Measurements from ENCODE around the gene RAX2. TPM values are rescaled to one million over a fixed set of nuclear protein-coding genes. Genes with fewer than 3 reads are reported as not detected.
A peak's percentile ranks its signal among the peaks of the same experiment; 100 is the strongest.

The RAX2 gene
- total RNA-seq, 1 donor from 2014 or later = not detected

DNA sequence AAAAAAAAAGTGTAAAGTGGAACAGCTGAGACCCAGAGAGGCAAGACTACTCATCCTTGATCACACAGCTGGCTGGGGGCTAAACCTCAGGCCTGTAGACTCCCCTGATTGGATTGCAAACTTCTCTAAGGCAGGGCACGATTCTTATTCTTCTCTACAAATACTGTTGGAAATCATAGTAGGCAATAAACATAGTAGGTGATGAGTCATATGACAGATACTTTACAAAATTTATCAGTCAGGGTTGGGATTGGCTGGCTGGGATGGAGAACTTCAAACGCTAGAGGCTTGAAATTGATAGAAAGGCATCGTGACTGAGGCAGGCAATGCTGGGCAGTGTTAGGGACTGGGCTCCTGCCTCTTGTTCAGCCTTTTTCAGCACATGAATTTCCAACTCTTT lies 20.1 kb upstream of the RAX2 start:
- Mint-ChIP-seq H3K4me3 (no peak overlapping the region), H3K9me3 (peaks cover 14% of the 10 kb centered on the region), H3K36me3 (ENCODE audit: low read depth) (no peaks in the 10 kb centered on the region), H3K27ac (no peak overlapping the region), H3K4me1 (ENCODE audit: low read depth) (no peaks in the 10 kb centered on the region), H3K27me3 (ENCODE audit: insufficient read depth) (peaks cover 5% of the 10 kb centered on the region)
- DNase-seq (ENCODE audit: low spot score) = no peak
- intact Hi-C loops (cut with micrococcal nuclease) = no loop called here

GRCh38 chr19:3790941-3791340 lies 18.9 kb upstream of the RAX2 start:
- Mint-ChIP-seq H3K9me3 (peaks cover 4% of the 10 kb centered on the region), H3K36me3 (ENCODE audit: low read depth) (no peaks in the 10 kb centered on the region), H3K4me3 (no peak overlapping the region), H3K27ac (no peak overlapping the region), H3K4me1 (ENCODE audit: low read depth) (no peaks in the 10 kb centered on the region), H3K27me3 (ENCODE audit: insufficient read depth) (peaks cover 10% of the 10 kb centered on the region)
- intact Hi-C loops (cut with micrococcal nuclease) = no loop called here
- no peak for DNase-seq (ENCODE audit: low spot score)

DNA sequence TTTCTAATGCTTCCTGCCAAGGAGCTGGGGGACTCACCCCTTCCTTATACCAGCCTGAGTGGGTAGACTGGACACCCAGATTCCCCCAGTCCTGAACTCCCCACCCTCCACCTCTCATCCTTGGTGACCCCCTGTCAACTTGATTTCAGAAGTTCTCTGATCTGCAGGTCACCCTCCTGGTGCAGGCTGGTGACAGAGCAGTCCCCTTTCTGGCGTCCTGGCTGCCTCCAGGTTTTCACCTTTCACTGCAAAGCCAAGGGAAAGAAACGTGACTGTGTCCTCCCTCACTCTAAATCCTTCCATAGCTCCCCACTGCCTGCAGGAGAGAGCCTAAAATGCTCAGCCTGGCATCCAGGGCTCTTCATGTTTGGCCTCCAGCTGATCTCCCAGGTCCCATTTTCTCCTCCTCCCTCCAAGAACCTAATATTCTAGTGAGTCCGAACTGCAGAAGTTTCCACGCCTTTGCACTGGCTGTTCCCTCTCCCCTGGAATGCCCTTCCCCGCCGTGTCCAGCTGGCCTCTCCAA lies 18.2 kb upstream of the RAX2 start:
- no peak overlapping the region for H3K4me3 Mint-ChIP-seq

GRCh38 chr19:3788996-3789778 lies 17.2 kb upstream of the RAX2 start:
- Mint-ChIP-seq H3K9me3 (peaks cover 4% of the 10 kb centered on the region), H3K27me3 (ENCODE audit: insufficient read depth) (peaks cover 12% of the 10 kb centered on the region), H3K4me3 (no peak overlapping the region), H3K27ac (no peak overlapping the region), H3K4me1 (ENCODE audit: low read depth) (no peaks in the 10 kb centered on the region), H3K36me3 (ENCODE audit: low read depth) (no peaks in the 10 kb centered on the region)
- DNase-seq (ENCODE audit: low spot score) = no peak
- intact Hi-C loops (cut with micrococcal nuclease) = no loop called here

More for the DNA sequence above, 18.2 kb upstream of the RAX2 start:
- Mint-ChIP-seq H3K27me3 (ENCODE audit: insufficient read depth) (peaks cover 12% of the 10 kb centered on the region), H3K9me3 (peaks cover 4% of the 10 kb centered on the region), H3K36me3 (ENCODE audit: low read depth) (no peaks in the 10 kb centered on the region), H3K4me1 (ENCODE audit: low read depth) (no peaks in the 10 kb centered on the region), H3K27ac (no peak overlapping the region)
- DNase-seq (ENCODE audit: low spot score) = no peak
- intact Hi-C loops (cut with micrococcal nuclease) = no loop called here

DNA sequence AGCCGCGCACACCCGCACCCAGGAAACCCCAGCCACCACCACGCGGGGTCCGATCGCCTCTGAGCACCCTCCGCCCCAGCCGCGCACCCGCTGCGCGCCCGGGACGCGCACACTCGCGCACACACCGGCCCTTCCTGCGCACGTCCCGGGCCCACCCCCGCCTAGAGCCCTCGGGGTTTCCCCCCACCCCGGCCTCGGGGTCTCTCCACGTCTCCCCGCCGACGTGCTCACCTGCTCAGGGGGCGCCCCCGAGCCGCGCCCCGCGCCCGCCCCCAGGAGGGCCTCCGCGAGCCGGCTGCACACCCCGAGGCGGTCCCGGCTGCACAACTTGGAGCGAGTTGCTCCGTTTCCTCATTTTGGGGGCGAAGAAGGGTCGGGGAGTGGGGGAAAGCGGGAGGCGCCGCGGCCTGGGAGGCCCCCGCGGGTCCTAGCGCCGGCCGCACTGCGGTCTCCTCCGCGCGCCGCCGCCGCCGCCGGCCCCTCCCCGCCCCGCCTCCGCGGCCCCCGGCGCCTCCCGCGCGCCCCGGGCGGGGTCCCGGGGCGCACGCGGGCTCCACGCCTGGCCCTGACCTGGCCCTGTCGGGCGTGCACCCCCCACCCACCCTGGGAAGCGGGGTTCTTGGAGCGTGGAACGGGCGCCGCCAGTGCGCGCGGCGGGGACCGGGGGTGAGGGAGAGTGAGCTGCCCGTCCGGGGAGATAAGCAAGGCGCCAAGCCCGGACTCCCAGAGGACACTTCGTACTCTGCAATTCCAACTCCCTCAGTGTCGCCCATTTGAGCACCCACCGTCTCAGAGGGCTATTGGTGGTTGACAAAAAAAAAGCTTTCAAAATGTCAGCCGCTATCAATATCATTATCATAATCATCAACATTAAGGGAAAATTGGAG lies 14.2 kb upstream of the RAX2 start, which contains the start of gene MATK:
MATK (minus strand) TSS at position 444 of the 887 bp plus-strand sequence. CDS start 1,246 bp downstream, outside the sequence.
- peak within 1 kb of the TSS; percentile 75 for H3K4me3 Mint-ChIP-seq
- intact Hi-C loops (cut with micrococcal nuclease) = no loop called here
- H3K9me3 Mint-ChIP-seq = peaks cover 17% of the 10 kb centered on the region
- H3K27me3 Mint-ChIP-seq (ENCODE audit: insufficient read depth) = peaks cover 11% of the 10 kb centered on the region
- H3K4me1 Mint-ChIP-seq (ENCODE audit: low read depth) = no peaks in the 10 kb centered on the region
- DNase-seq (ENCODE audit: low spot score) = no peak
- peak within 1 kb of the TSS; percentile 36 for H3K27ac Mint-ChIP-seq
- peaks cover 15% of the 10 kb centered on the region for H3K36me3 Mint-ChIP-seq (ENCODE audit: low read depth)

DNA sequence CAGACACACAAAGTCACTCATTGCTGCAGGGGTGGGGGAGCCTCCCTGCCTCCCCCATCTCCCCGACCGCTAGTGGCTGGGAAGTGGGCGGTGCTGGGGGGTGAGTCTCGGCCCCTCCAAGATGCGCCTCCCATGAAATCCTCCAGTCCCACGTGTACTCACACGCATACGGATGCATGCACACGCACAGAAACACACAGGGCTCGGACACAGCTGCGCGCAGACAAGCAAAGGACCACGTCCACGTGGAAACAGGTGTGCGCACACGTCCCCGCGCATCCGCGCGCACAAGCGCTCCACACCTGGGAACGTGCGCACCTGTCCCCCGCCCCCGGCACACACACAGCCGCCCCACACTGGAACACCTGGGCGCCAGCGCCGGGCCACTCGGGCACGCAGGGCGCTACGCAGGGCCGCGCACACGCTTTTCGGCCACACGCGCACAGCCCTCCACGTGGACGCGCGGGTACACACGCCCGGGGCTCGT lies 13.5 kb upstream of the RAX2 start:
- Mint-ChIP-seq H3K4me1 (ENCODE audit: low read depth) (no peaks in the 10 kb centered on the region), H3K9me3 (peaks cover 22% of the 10 kb centered on the region), H3K4me3 (peak overlapping the region; percentile 75), H3K27me3 (ENCODE audit: insufficient read depth) (peaks cover 9% of the 10 kb centered on the region), H3K27ac (no peak overlapping the region), H3K36me3 (ENCODE audit: low read depth) (peaks cover 15% of the 10 kb centered on the region)
- no peak for DNase-seq (ENCODE audit: low spot score)
- intact Hi-C loops (cut with micrococcal nuclease) = no loop called here

GRCh38 chr19:3784607-3785450 lies 12.8 kb upstream of the RAX2 start:
- peaks cover 22% of the 10 kb centered on the region for H3K9me3 Mint-ChIP-seq
- no peaks in the 10 kb centered on the region for H3K4me1 Mint-ChIP-seq (ENCODE audit: low read depth)
- no peak for DNase-seq (ENCODE audit: low spot score)
- no peak overlapping the region for H3K27ac Mint-ChIP-seq
- H3K4me3 Mint-ChIP-seq = peak overlapping the region; percentile 75
- peaks cover 8% of the 10 kb centered on the region for H3K27me3 Mint-ChIP-seq (ENCODE audit: insufficient read depth)
- peaks cover 15% of the 10 kb centered on the region for H3K36me3 Mint-ChIP-seq (ENCODE audit: low read depth)
- intact Hi-C loops (cut with micrococcal nuclease) = no loop called here

- intact Hi-C loops (cut with micrococcal nuclease) = loop anchor here (1.0 kb wide), 1 partner anchor 38 kb away; no protein-coding TSS in a partner anchor
- no peak for DNase-seq (ENCODE audit: low spot score)
- Mint-ChIP-seq H3K27ac (no peak overlapping the region), H3K4me3 (peak overlapping the region; percentile 68), H3K36me3 (ENCODE audit: low read depth) (peaks cover 15% of the 10 kb centered on the region), H3K4me1 (ENCODE audit: low read depth) (no peaks in the 10 kb centered on the region), H3K27me3 (ENCODE audit: insufficient read depth) (peaks cover 7% of the 10 kb centered on the region), H3K9me3 (peaks cover 22% of the 10 kb centered on the region)
Measured at GRCh38 chr19:3783660-3784584, 11.9 kb upstream of the RAX2 start.

GRCh38 chr19:3782903-3783302 lies 10.9 kb upstream of the RAX2 start:
- H3K27me3 Mint-ChIP-seq (ENCODE audit: insufficient read depth) = peaks cover 7% of the 10 kb centered on the region
- peaks cover 22% of the 10 kb centered on the region for H3K9me3 Mint-ChIP-seq
- DNase-seq (ENCODE audit: low spot score) = no peak
- H3K27ac Mint-ChIP-seq = no peak overlapping the region
- intact Hi-C loops (cut with micrococcal nuclease) = loop anchor here (1.0 kb wide), 1 partner anchor 39 kb away; no protein-coding TSS in a partner anchor
- no peaks in the 10 kb centered on the region for H3K4me1 Mint-ChIP-seq (ENCODE audit: low read depth)
- peaks cover 15% of the 10 kb centered on the region for H3K36me3 Mint-ChIP-seq (ENCODE audit: low read depth)
- no peak overlapping the region for H3K4me3 Mint-ChIP-seq

DNA sequence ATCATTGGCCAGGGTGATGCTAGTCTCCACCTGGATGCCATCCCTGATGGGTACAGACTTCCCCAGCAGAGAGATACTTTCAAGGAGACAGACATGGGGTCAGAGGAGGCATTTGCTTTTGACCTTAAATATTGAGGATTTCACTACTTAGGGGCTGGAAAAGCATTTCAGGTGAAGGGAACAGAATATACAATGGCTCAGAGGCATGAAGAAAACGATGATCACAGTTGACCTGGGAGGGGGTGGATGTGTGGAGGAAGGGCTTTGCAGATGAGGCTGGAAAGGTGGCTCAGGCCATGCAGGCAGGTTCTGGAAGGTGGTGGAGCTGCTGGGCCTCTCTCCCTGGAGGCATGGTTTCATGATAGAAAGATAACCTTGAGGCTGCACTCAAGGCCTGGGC lies 10.3 kb upstream of the RAX2 start:
- no peak for DNase-seq (ENCODE audit: low spot score)
- intact Hi-C loops (cut with micrococcal nuclease) = no loop called here
- Mint-ChIP-seq H3K27ac (no peak overlapping the region), H3K27me3 (ENCODE audit: insufficient read depth) (peaks cover 7% of the 10 kb centered on the region), H3K36me3 (ENCODE audit: low read depth) (peaks cover 15% of the 10 kb centered on the region), H3K9me3 (peaks cover 22% of the 10 kb centered on the region), H3K4me3 (no peak overlapping the region), H3K4me1 (ENCODE audit: low read depth) (no peaks in the 10 kb centered on the region)

GRCh38 chr19:3781603-3782002 lies 9.6 kb upstream of the RAX2 start:
- Mint-ChIP-seq H3K27ac (no peak overlapping the region), H3K4me3 (no peak overlapping the region), H3K9me3 (peaks cover 22% of the 10 kb centered on the region), H3K4me1 (ENCODE audit: low read depth) (no peaks in the 10 kb centered on the region), H3K36me3 (ENCODE audit: low read depth) (peaks cover 15% of the 10 kb centered on the region), H3K27me3 (ENCODE audit: insufficient read depth) (peaks cover 3% of the 10 kb centered on the region)
- no peak for DNase-seq (ENCODE audit: low spot score)
- intact Hi-C loops (cut with micrococcal nuclease) = no loop called here
